Retina (tissue), 1 donor: ENCODE measurements around the gene HCN2.
A peak's percentile ranks its signal among the peaks of the same experiment; 100 is the strongest.

ENCODE experiments used
- DNase-seq: peaks from one replicate; pipeline ENCODE4 v3.0.0-alpha.2; 2016

The HCN2 gene

GRCh38 chr19:658916-659839 is 69.5 kb downstream of the HCN2 start:
- DNase-seq, result no peak

- no peak for DNase-seq
These were observed 71.2 kb downstream of the HCN2 start for GRCh38 chr19:660793-661426.

GRCh38 chr19:661427-662196 is 71.9 kb downstream of the HCN2 start:
- no peak for DNase-seq

- DNase-seq, result no peak
These were observed 72.7 kb downstream of the HCN2 start for GRCh38 chr19:662207-662961.

GRCh38 chr19:662962-663681 is 73.4 kb downstream of the HCN2 start, which contains the start of gene RNF126:
RNF126 (minus strand) TSS chr19:663214; CDS start chr19:663121, 93 bp downstream.
- DNase-seq, result peak; percentile 90

DNA sequence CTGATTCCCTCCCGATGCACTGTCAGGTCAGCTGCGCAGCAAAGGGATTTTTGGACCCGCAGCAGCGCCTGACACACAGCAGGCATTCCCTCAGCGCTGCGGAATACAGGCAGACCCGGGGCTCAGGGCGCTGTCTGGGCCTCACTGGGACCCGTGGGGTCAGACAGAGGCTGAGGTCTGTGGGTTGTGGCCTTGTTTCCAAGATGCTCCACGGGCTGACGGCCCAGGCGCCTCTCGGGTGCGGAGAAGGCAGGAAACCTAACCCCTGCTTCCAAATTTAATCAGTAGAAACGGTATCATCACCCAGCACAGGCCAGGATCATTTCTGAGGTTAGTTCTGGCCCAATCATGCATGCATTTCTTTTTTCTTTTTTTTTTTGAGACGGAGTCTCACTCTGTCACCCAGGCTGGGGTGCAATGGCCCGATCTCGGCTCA is 74.0 kb downstream of the HCN2 start:
- no peak for DNase-seq

- DNase-seq, result peak; percentile 95
These were observed 75.3 kb downstream of the HCN2 start for GRCh38 chr19:664913-665443.
